Glutamatergic neuron (in vitro differentiated cells): ENCODE data around the gene STXBP5. TPM values are rescaled to one million over a fixed set of nuclear protein-coding genes. Genes with fewer than 3 reads are reported as not detected.
A peak's percentile ranks its signal among the peaks of the same experiment; 100 is the strongest.

Experiments
- DNase-seq: peaks from one replicate; pipeline ENCODE4 v3.0.0; 2022
- H3K27ac Mint-ChIP-seq: one replicate; pipeline ENCODE4 v1.8.0; 2020; ENCODE audit warnings: mild to moderate bottlenecking, mixed read lengths, inconsistent platforms; ENCODE audit not compliant: unreplicated experiment
- H3K27me3 Mint-ChIP-seq: one replicate; pipeline ENCODE4 v1.8.0; 2020; ENCODE audit warnings: mild to moderate bottlenecking, moderate library complexity, mixed read lengths, inconsistent platforms; ENCODE audit not compliant: unreplicated experiment
- H3K36me3 Mint-ChIP-seq: one replicate; pipeline ENCODE4 v1.8.0; 2020; ENCODE audit warnings: mild to moderate bottlenecking, mixed read lengths, inconsistent platforms; ENCODE audit not compliant: unreplicated experiment
- H3K4me1 Mint-ChIP-seq: one replicate; pipeline ENCODE4 v1.8.0; 2020; ENCODE audit warnings: mild to moderate bottlenecking, low read depth, mixed read lengths, inconsistent platforms; ENCODE audit not compliant: unreplicated experiment
- H3K4me3 Mint-ChIP-seq: one replicate; pipeline ENCODE4 v1.8.0; 2020; ENCODE audit warnings: mild to moderate bottlenecking, mixed read lengths, inconsistent platforms; ENCODE audit not compliant: unreplicated experiment
- H3K9me3 Mint-ChIP-seq: one replicate; pipeline ENCODE4 v1.8.0; 2020; ENCODE audit warnings: mild to moderate bottlenecking, moderate library complexity, mixed read lengths, inconsistent platforms; ENCODE audit not compliant: unreplicated experiment
- total RNA-seq: library from RNA; stranded (reverse); fragmentation: NEBNext Ultra II Directional; extraction: Animal tissue kit (Norgen Biotek cat#: 25700); gene quantifications from one replicate; pipeline ENCODE4 v1.2.1, GENCODE V29; 2021; ENCODE audit not compliant: unreplicated experiment
- TF ChIP-seq, protein P1 (sequence below): fragments of 200-600 bp; sonication (generic); IDR thresholded peaks from one replicate; pipeline ENCODE4 v1.5.0; 2021; ENCODE audit not compliant: partially characterized antibody, unreplicated experiment

Gene STXBP5
- total RNA-seq, 1 donor from 2014 or later, result 14.6 TPM

DNA sequence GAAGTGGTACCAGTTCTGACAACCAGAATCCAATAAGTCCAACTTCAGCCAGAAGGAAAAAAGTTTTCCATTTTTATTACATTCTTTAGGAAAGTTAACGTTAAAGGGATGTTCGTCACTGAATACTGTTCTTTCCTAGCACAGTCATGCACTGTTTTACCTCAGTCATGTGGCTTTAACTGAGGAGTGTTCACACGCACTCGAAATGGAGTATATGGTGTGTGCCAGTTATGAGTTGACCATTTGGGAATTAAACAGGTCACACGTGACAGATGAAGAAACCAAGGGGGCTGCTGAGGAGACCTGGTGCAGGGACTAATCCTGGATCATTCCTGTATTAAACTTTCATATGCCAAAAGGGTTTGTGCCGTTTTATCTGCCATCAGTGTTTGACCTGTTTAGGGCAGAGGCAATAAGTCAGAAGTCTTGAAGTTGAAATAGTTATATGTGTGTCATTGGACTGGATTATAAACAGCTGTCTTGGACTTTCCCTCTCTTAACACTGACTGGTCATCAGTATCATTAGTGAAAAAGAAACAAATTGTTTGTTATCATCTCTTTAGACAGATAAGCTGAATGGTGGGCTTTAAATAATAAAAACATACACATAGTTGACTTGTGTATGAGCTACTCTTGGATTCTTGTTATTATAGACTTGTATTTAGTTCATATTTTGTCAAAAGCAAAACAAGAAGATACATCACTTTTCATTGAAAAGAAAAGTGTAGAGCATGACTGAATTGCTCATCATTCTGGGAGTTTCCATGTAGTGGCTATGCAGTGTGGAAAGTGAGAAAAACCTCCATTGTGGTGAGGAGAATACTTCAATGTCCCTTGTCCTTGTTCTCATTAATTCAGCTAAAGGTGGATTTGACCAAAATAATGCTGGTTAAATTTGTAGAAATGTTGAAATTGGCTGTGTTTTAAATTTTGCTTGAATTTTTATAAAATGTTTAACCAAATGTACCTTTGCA lies 180.8 kb downstream of the STXBP5 start:
- TF ChIP-seq, protein P1, sequence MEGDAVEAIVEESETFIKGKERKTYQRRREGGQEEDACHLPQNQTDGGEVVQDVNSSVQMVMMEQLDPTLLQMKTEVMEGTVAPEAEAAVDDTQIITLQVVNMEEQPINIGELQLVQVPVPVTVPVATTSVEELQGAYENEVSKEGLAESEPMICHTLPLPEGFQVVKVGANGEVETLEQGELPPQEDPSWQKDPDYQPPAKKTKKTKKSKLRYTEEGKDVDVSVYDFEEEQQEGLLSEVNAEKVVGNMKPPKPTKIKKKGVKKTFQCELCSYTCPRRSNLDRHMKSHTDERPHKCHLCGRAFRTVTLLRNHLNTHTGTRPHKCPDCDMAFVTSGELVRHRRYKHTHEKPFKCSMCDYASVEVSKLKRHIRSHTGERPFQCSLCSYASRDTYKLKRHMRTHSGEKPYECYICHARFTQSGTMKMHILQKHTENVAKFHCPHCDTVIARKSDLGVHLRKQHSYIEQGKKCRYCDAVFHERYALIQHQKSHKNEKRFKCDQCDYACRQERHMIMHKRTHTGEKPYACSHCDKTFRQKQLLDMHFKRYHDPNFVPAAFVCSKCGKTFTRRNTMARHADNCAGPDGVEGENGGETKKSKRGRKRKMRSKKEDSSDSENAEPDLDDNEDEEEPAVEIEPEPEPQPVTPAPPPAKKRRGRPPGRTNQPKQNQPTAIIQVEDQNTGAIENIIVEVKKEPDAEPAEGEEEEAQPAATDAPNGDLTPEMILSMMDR, result no peak
- DNase-seq, result no peak
- Mint-ChIP-seq H3K9me3 (no peaks in the 10 kb centered on the region), H3K36me3 (peaks cover 6% of the 10 kb centered on the region), H3K4me3 (no peak overlapping the region), H3K4me1 (no peaks in the 10 kb centered on the region), H3K27ac (no peak overlapping the region), H3K27me3 (peaks cover 1% of the 10 kb centered on the region)

GRCh38 chr6:147389463-147389862 lies 185.2 kb downstream of the STXBP5 start:
- no peaks in the 10 kb centered on the region for H3K36me3 Mint-ChIP-seq
- H3K27me3 Mint-ChIP-seq, result no peaks in the 10 kb centered on the region
- TF ChIP-seq, protein P1, result no peak
- no peaks in the 10 kb centered on the region for H3K4me1 Mint-ChIP-seq
- H3K9me3 Mint-ChIP-seq, result no peaks in the 10 kb centered on the region
- H3K4me3 Mint-ChIP-seq, result no peak overlapping the region
- no peak for DNase-seq
- no peak overlapping the region for H3K27ac Mint-ChIP-seq

DNA sequence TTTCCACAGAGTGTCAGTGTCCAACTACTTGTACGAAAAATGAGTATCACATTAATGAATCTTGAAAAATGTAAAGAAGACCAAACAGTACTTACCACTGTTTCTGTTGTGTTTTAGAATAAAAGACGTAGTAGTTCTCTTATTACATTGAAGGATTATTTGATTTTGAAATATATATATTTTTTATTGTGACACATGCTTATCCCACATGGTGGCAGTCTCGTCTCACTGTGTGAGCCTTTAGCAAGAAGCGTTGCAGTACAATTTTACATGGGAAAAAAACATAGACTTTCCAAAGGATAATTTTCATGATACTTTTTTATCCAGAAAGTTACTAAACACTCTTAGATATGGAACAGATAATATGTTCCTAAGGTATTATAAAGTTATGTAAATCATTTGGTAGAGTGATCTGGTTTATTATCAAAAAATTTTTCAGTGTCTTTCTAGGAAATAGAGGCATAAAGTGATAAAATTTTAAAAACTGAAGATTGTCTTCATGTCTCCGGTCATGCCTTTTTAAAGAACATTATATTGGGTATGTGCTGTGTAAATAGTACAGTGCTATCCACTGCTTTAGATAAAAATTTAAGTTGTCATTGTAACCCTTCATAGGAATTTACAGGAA lies 186.8 kb downstream of the STXBP5 start:
- no peaks in the 10 kb centered on the region for H3K4me1 Mint-ChIP-seq
- H3K9me3 Mint-ChIP-seq, result no peaks in the 10 kb centered on the region
- peak; percentile 31 for DNase-seq
- no peak overlapping the region for H3K27ac Mint-ChIP-seq
- no peak overlapping the region for H3K4me3 Mint-ChIP-seq
- H3K36me3 Mint-ChIP-seq, result no peaks in the 10 kb centered on the region
- H3K27me3 Mint-ChIP-seq, result no peaks in the 10 kb centered on the region
- TF ChIP-seq, protein P1, result peak; percentile 23

- Mint-ChIP-seq H3K9me3 (no peaks in the 10 kb centered on the region), H3K4me1 (no peaks in the 10 kb centered on the region)
These were observed 188.9 kb downstream of the STXBP5 start for GRCh38 chr6:147392917-147393625.

More at GRCh38 chr6:147392917-147393625, 188.9 kb downstream of the STXBP5 start:
- no peak overlapping the region for H3K27ac Mint-ChIP-seq
- no peak for DNase-seq
- no peak overlapping the region for H3K4me3 Mint-ChIP-seq
- H3K27me3 Mint-ChIP-seq, result no peaks in the 10 kb centered on the region
- H3K36me3 Mint-ChIP-seq, result no peaks in the 10 kb centered on the region
- TF ChIP-seq, protein P1, result no peak
